NT2/D1 (cell line): ENCODE results near the gene BCCIP.

Experiments used
- SUZ12 ChIP-seq: IDR thresholded peaks from 2 replicates; pipeline ENCODE4 v1.6.1; 2011; ENCODE audit not compliant: insufficient read length, insufficient read depth; ENCODE audit errors: extremely low read depth
- YY1 ChIP-seq: IDR thresholded peaks from 2 replicates; pipeline ENCODE4 v1.6.1; 2011; ENCODE audit not compliant: insufficient read length, insufficient read depth
- ZNF274 ChIP-seq: IDR thresholded peaks from 2 replicates; pipeline ENCODE4 v1.6.1; 2011; ENCODE audit warnings: mild to moderate bottlenecking, low read depth, low read length

GRCh38 chr10:125852487-125852886, 29.1 kb downstream of the BCCIP start:
- TF ChIP-seq ZNF274 (no peak), YY1 (no peak), SUZ12 (no peak)
